K562 (cell line): ENCODE measurements around the gene TMEM273. TPM values are rescaled to one million over a fixed set of nuclear protein-coding genes. Genes with fewer than 3 reads are reported as not detected.

Experiments
- ATAC-seq: fragments of 200-7000 bp; cut with Tn5 transposase; 3 replicates; pipeline ENCODE4 v1.9.1; 2020; ENCODE audit warnings: moderate library complexity
- BruUV-seq: library from RNA; stranded (reverse); fragments of 400-500 nt; replicated peaks from 2 replicates; lab custom pipeline; 2021; lab: Mats Ljungman, UMichigan
- CTCF ChIA-PET: fragments of 300-600 bp; formaldehyde crosslinking; extraction: SDS; loops from one replicate; lab custom pipeline; 2021; ENCODE audit warnings: low intra/inter-chr PET ratio; lab: Yijun Ruan, JAX
- POLR2A ChIA-PET: fragments of 300-600, 350-650 bp; sonication (Branson Sonifier 250); formaldehyde crosslinking; extraction: SDS; loops from one replicate; lab custom pipeline; 2021; ENCODE audit warnings: antibody characterized with exemption, inconsistent platforms; lab: Yijun Ruan, JAX
- DNase-seq, 4 experiments: peaks; one replicate each; pipeline versions ENCODE4 v3.0.0 to v3.0.0-alpha.2; 2011 to 2018; ENCODE audit warnings: low spot score in 3 of 4, mixed read lengths in 3 of 4; ENCODE audit errors: extremely low read depth in 1 of 4
- FAIRE-seq: peaks from 2 replicates; lab custom pipeline; 2011; peaks lifted over from hg19 to GRCh38; lab: Jason Lieb, UNC
- H2AFZ ChIP-seq: 2 replicates; pipeline ENCODE4 v1.6.0; 2011; ENCODE audit warnings: low read depth, low read length, control low read depth, inconsistent platforms
- H3K27ac ChIP-seq: fragments of 200-600 bp; 3 replicates; pipeline ENCODE4 v1.8.0; 2011; ENCODE audit warnings: low read depth, mild to moderate bottlenecking, control low read depth, inconsistent platforms, low read length, moderate library complexity, mixed read lengths; ENCODE audit errors: extremely low read depth
- H3K27me3 ChIP-seq, 2 experiments: fragments of 300-600 bp in 1 of 2; 2 replicates in 1 of 2; 3 replicates in 1 of 2; pipeline versions ENCODE4 v1.6.0 to v1.8.0; 2011; ENCODE audit warnings: inconsistent platforms in 2 of 2, low read length in 2 of 2, mild to moderate bottlenecking in 1 of 2, mixed read lengths in 1 of 2, moderate library complexity in 1 of 2; ENCODE audit not compliant: control insufficient read depth in 2 of 2, insufficient read depth in 2 of 2
- H3K36me3 ChIP-seq: fragments of 300-600 bp; 3 replicates; pipeline ENCODE4 v1.8.0; 2011; ENCODE audit warnings: mild to moderate bottlenecking, low read length, inconsistent platforms; ENCODE audit not compliant: control insufficient read depth, insufficient read depth
- H3K4me1 ChIP-seq, 2 experiments: fragments of 200-600 bp in 1 of 2; replicated peaks in 1 of 2; 2 replicates in 1 of 2; 3 replicates in 1 of 2; pipeline versions ENCODE4 v1.5.1 to v1.8.0; 2011; ENCODE audit warnings: inconsistent platforms in 2 of 2, low read length in 2 of 2, mild to moderate bottlenecking in 1 of 2, mixed read lengths in 1 of 2, moderate library complexity in 1 of 2; ENCODE audit not compliant: control insufficient read depth in 2 of 2, insufficient read depth in 2 of 2
- H3K4me2 ChIP-seq: 2 replicates; pipeline ENCODE4 v1.6.1; 2011; ENCODE audit warnings: low read length, control low read depth, inconsistent platforms, mixed read lengths; ENCODE audit not compliant: insufficient read depth
- H3K4me3 ChIP-seq: fragments of 200-600 bp; sonication (generic), shearing (Covaris generic); 2 replicates; pipeline ENCODE4 v1.5.1; 2016; ENCODE audit warnings: control low read depth, inconsistent platforms
- H3K79me2 ChIP-seq: fragments of 200-600 bp; 3 replicates; pipeline ENCODE4 v1.8.0; 2011; ENCODE audit warnings: low read length, inconsistent platforms; ENCODE audit not compliant: control insufficient read depth, insufficient read depth
- H3K9ac ChIP-seq, 2 experiments: 2 replicates each; pipeline versions ENCODE4 v1.6.0 to v1.6.1; 2011; ENCODE audit warnings: low read depth in 2 of 2, low read length in 2 of 2, control low read depth in 1 of 2, inconsistent platforms in 1 of 2, mild to moderate bottlenecking in 1 of 2, mixed read lengths in 1 of 2; ENCODE audit not compliant: insufficient read depth in 1 of 2
- H3K9me1 ChIP-seq: one replicate; pipeline ENCODE4 v1.6.0; 2011; ENCODE audit warnings: inconsistent platforms, mild to moderate bottlenecking, low read length, moderate library complexity; ENCODE audit not compliant: control insufficient read depth, insufficient read depth
- H3K9me3 ChIP-seq: replicated peaks from 2 replicates; pipeline ENCODE4 v1.5.1; 2011; ENCODE audit warnings: low read depth, low read length, inconsistent platforms; ENCODE audit not compliant: control insufficient read depth, insufficient read depth
- H4K20me1 ChIP-seq: replicated peaks from 2 replicates; pipeline ENCODE4 v1.6.1; 2011; ENCODE audit warnings: low read length, inconsistent platforms, mixed read lengths; ENCODE audit not compliant: control insufficient read depth, insufficient read depth
- CBFA2T3 ChIP-seq: fragments of 450-650 bp; IDR thresholded peaks from 2 replicates; pipeline ENCODE4 v1.6.1; 2017
- CBX2 ChIP-seq: fragments of 200-600 bp; sonication (generic); IDR thresholded peaks from one replicate; pipeline ENCODE4 v1.6.1; 2012; ENCODE audit warnings: mild to moderate bottlenecking, low read length, inconsistent platforms; ENCODE audit not compliant: insufficient read depth, poor library complexity, severe bottlenecking
- COPS2 ChIP-seq: fragments of 450-650 bp; conservative IDR thresholded peaks from 2 replicates; pipeline ENCODE4 v1.6.1; 2016; ENCODE audit warnings: mild to moderate bottlenecking, moderate library complexity
- GABPA ChIP-seq: fragments of 200-800 bp; sonication (Bioruptor generic); conservative IDR thresholded peaks from 2 replicates; pipeline ENCODE4 v1.6.1; 2016; ENCODE audit warnings: low read depth, missing genetic modification characterization, missing compliant biosample characterization
- GTF2E2 ChIP-seq: fragments of 200-800 bp; sonication (Bioruptor generic); IDR thresholded peaks from 2 replicates; pipeline ENCODE4 v1.6.1; 2016; ENCODE audit warnings: missing genetic modification characterization, missing compliant biosample characterization
- KAT2B ChIP-seq: IDR thresholded peaks from one replicate; pipeline ENCODE4 v1.6.1; 2012; ENCODE audit warnings: low read depth, mild to moderate bottlenecking, control low read depth, inconsistent platforms, low read length, moderate library complexity
- KDM5B ChIP-seq: fragments of 200-600 bp; sonication (generic); IDR thresholded peaks from 2 replicates; pipeline ENCODE4 v1.6.1; 2012; ENCODE audit warnings: low read depth, mild to moderate bottlenecking, moderate library complexity, low read length, control low read depth, inconsistent platforms; ENCODE audit not compliant: insufficient replicate concordance
- POLR2H ChIP-seq: IDR thresholded peaks from 2 replicates; pipeline ENCODE4 v1.6.1; 2016; ENCODE audit warnings: missing genetic modification characterization, low read depth, mild to moderate bottlenecking, control low read depth, missing compliant biosample characterization, moderate library complexity
- SIN3B ChIP-seq: fragments of 450-650 bp; IDR thresholded peaks from 2 replicates; pipeline ENCODE4 v1.6.1; 2017; ENCODE audit warnings: low read depth, mild to moderate bottlenecking, moderate library complexity
- SREBF1 ChIP-seq: fragments of 150-350 bp; IDR thresholded peaks from 2 replicates; pipeline ENCODE4 v1.6.1; 2014; ENCODE audit warnings: antibody characterized with exemption, low read depth, low read length, borderline replicate concordance
- ZBED1 ChIP-seq: IDR thresholded peaks from 2 replicates; pipeline ENCODE4 v1.6.1; 2014
- ZNF23 ChIP-seq: fragments of 250-450 bp; sonication (Bioruptor Pico); IDR thresholded peaks from 2 replicates; pipeline ENCODE4 v1.4.0; 2020; ENCODE audit warnings: mild to moderate bottlenecking
- ZNF57 ChIP-seq: fragments of 450-650 bp; formaldehyde crosslinking; IDR thresholded peaks from 2 replicates; pipeline ENCODE4 v1.4.0; 2020; ENCODE audit warnings: mild to moderate bottlenecking, moderate library complexity
- ZNF639 ChIP-seq, 2 experiments: fragments of 200-800 bp in 1 of 2; sonication (Bioruptor generic) in 1 of 2; sonication (generic) in 1 of 2; formaldehyde crosslinking in 1 of 2; IDR thresholded peaks in 1 of 2; conservative IDR thresholded peaks in 1 of 2; 2 replicates each; pipeline versions ENCODE4 v1.5.0 to v1.6.1; 2016 to 2020; ENCODE audit warnings: missing compliant biosample characterization in 1 of 2, missing genetic modification characterization in 1 of 2, missing genetic modification reagents in 1 of 2
- ZNF655 ChIP-seq: fragments of 250-450 bp; sonication (Bioruptor Pico); IDR thresholded peaks from 2 replicates; pipeline ENCODE4 v1.5.0; 2021
- ZSCAN29 ChIP-seq: fragments of 450-650 bp; IDR thresholded peaks from 2 replicates; pipeline ENCODE4 v1.6.1; 2017
- WGBS: fragments of 100-300 bp; shearing (Covaris generic); methylation state at CpG from one replicate; pipeline ENCODE4 v1.1.6; 2016; ENCODE audit warnings: low coverage, mixed read lengths; ENCODE audit not compliant: insufficient coverage; ENCODE audit errors: missing lambda C conversion rate; 5-methylcytosine and 5-hydroxymethylcytosine counted together
- in situ Hi-C: fragments of 300-500 bp; cut with MboI; formaldehyde crosslinking; loops from 4 replicates; pipeline ENCODE4 v1.15.0; 2018; ENCODE audit warnings: inconsistent platforms, mixed read lengths
- intact Hi-C: fragments of 100-400 bp; cut with micrococcal nuclease; formaldehyde crosslinking; loops from 2 replicates; pipeline ENCODE4 v1.14.2; 2022
- polyA plus RNA-seq, 8 experiments: library from polyadenylated mRNA; depleted of rRNA in 4 of 8; stranded (reverse) in 5 of 8; unstranded in 3 of 8; fragments of >200 nt; fragmentation: Nextera tagmentation in 2 of 8; fragmentation: Illumina TruSeq in 1 of 8; extraction: Ambion mirVana in 2 of 8; extraction: Trizol in 1 of 8; gene quantifications; 2 replicates each; pipeline versions ENCODE4 v1.2.1 to v1.2.3, GENCODE V29; 2011 to 2014; ENCODE audit warnings: inconsistent platforms in 1 of 8, missing spikeins in 1 of 8
- total RNA-seq, 7 experiments: library from RNA; depleted of rRNA in 6 of 7; stranded (reverse); fragments of >200 nt in 6 of 7; fragmentation: Illumina TruSeq in 2 of 7; extraction: Trizol in 2 of 7; gene quantifications; 2 replicates each; pipeline versions ENCODE4 v1.2.1 to v1.2.3, GENCODE V29; 2011 to 2021; ENCODE audit warnings: low replicate concordance in 1 of 7

The TMEM273 gene
- total and polyA plus RNA-seq, 9 of the 15 experiments (the other 6 are each of a cell fraction or from before 2014, with no cell fraction given): 39.2 to 131 (median 95.6) TPM

- DNase-seq (no peak), FAIRE-seq (no peak)
- Histone ChIP-seq H3K36me3 (no peaks in the 10 kb centered on the region), H3K4me3 (no peak overlapping the region), H4K20me1 (no peaks in the 10 kb centered on the region), H3K27ac (no peak overlapping the region), H3K9ac (no peak overlapping the region), H3K4me2 (no peak overlapping the region), H3K79me2 (no peaks in the 10 kb centered on the region), H3K4me1 (peaks cover 4 to 14% of the 10 kb centered on the region in 2 experiments; a peak in 3 of 5 replicates), H3K27me3 (no peaks in the 10 kb centered on the region), H3K9me1 (no peaks in the 10 kb centered on the region), H3K9me3 (no peaks in the 10 kb centered on the region; the same call in 1 of the 2 replicates)
- intact Hi-C loops: no loop called here
- 63% methylated on average over 2 of the region's 2 CpGs for WGBS
- ChIA-PET POLR2A (no interaction called here), CTCF (no interaction called here)
- TF ChIP-seq CBFA2T3 (no peak), GABPA (tag) (no peak), KDM5B (no peak), ZNF639 (CRISPR knock-in tag; conservative IDR thresholded peaks at IDR 0.05 in 1 of 2, IDR thresholded peaks at IDR 0.05 in 1 of 2) (no peak), ZNF655 (CRISPR knock-in tag) (no peak), POLR2H (tag) (no peak), ZBED1 (no peak), ZNF23 (CRISPR knock-in tag) (no peak), SREBF1 (no peak), SIN3B (no peak), ZNF57 (no peak), GTF2E2 (tag) (no peak), CBX2 (no peak), COPS2 (no peak), KAT2B (no peak), ZSCAN29 (no peak)
- TF ChIP-seq, all 486 proteins: peak for 0
- BruUV-seq: no TSS peak
- in situ Hi-C loops: no loop called here
- no peak overlapping the region for H2AFZ ChIP-seq
- ATAC-seq: no peak
Measured at GRCh38 chr10:49208996-49209395, 20.8 kb upstream of the TMEM273 start.
